HG03558 (cell line): ENCODE data around the gene SPATA6.
"Not testable (repeated sequence)": the region's sequence is repeated elsewhere in the genome, so short reads cannot be mapped to it uniquely, and the experiment has no call there.

ENCODE experiments used
- ATAC-seq: cut with Tn5 transposase; IDR thresholded peaks from one replicate; pipeline ENCODE4 v1.9.1; 2021; ENCODE audit warnings: moderate number of reproducible peaks; ENCODE audit not compliant: unreplicated experiment; ENCODE audit errors: extremely low read depth

SPATA6 gene

DNA sequence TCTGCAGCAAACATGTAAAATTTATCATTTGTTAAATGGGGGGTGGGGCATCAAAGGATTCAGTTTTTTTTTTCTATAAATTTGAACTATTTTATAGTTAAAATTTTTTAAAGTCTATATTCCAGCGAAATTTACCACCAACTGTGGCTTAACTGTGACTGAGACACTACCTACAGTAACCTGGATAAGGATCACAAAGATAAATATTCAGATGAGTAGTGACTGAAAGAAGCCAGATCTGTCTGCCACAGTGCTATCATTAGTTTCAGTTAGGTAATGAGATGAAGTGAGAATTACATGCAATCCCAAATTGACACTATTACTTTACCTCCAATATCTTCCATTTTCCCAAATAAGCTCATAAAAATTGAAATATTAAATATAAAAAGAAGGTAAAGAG, 5.4 kb downstream of the SPATA6 start:
- no peak for ATAC-seq

DNA sequence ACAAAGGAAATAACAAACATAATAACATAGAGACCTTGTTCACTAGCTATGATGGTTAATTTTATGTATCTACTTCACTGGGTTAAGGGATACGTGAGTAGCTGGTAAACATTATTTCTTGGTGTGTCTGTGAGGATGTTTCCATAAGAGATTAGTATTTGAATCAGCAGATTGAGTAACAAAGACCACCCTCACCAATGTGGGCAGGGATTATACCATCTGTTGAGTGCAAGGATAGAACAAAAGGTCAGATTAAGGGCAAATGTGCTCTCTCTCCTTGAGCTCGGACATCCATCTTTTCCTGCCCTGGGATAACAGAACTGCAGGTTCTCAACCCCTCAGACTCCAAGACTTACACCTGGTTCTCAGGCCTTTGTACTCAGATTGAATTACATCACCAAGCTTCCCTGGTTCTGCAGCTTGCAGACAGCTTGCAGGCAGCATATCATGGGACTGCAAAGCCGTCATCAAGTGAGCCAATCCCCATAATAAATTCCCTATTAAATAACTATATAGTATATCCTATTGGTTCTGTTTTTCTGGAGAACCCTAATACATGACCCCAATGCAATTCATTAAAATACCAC, 9.2 kb downstream of the SPATA6 start:
- no peak for ATAC-seq

DNA sequence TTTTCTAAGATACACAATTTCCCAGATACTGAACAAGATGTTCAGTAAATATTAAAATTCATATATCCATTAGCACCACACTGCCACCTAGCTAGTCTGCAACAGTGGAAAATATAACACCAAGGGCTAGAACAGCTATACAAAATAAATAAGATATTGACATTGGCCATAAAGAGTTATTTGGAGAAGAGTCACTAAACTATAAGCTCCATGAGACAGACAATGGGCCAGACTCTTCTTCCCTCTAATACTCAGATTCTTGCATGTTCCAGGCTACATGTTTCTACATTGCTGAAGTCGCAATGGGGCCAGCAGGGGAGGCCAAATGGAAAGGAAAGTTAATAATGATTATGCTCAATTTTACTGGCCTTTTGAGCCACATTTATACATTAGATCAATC, 21.5 kb downstream of the SPATA6 start:
- ATAC-seq = no peak

DNA sequence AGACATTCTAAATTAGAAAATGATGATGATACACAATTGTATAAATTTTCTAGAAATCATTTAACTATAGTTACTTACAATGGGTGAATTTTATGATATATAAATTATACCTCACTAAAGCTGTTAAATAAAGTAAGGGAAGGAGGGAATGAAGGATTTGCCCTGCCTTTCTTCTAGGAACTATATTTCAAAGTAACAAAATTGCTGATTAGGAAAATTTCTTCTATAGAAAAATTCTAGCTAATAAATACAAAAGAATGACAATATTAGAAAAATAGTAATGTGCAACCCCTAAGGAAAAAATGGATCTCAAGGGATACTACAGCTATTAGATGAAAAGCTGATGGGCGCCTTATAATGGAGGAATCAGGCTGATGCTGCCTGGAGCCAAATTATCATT, 23.1 kb downstream of the SPATA6 start:
- no peak for ATAC-seq

DNA sequence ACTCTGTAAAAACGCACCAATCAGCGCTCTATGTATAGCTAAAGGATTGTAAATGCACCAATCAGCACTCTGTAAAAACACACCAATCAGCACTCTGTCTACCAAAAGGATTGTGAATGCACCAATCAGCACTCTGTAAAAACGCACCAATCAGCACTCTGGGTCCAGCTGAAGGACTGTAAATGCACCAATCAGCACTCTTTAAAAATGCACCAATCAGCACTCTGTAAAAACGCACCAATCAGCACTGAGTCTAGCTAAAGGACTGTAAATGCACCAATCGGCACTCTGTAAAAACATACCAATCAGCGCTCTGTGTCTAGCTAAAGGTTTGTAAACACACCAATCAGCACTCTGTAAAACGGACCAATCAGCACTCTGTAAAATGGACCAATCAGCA, 27.8 kb downstream of the SPATA6 start:
- not testable (repeated sequence) for ATAC-seq

DNA sequence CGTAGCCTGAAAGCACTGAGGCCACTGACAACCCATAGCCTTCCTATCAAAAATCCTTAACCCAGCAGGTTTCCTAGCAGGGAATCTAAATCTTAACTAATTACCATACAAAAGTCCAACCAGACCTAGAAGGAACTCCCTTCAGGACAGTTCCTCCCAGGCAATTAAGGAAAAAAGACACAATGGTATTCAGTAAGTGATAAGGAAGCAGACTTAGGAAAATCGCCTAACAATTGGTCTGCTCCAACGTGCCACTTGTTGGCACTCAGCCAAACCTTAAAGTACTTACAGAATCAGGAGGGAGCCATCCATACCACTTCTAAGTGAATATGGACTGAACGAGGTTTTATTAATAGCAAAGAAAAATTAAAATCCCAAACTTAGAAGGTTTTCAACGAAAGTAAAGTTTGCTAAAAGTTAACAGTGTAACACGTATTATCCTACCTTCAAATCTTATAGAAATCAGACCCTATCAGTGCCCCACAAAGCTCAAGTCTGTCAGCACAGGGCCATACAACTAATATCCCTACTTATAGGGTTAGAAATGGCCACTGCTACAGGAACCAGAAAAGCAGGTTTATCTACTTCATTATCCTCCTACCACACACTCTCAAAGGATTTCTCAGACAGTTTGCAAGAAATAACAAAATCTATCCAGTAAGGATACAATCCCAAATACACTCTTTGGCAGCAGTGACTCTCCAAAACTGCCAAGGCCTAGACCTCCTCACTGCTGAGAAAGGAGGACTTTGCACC, 29.0 kb downstream of the SPATA6 start:
- ATAC-seq = no peak

DNA sequence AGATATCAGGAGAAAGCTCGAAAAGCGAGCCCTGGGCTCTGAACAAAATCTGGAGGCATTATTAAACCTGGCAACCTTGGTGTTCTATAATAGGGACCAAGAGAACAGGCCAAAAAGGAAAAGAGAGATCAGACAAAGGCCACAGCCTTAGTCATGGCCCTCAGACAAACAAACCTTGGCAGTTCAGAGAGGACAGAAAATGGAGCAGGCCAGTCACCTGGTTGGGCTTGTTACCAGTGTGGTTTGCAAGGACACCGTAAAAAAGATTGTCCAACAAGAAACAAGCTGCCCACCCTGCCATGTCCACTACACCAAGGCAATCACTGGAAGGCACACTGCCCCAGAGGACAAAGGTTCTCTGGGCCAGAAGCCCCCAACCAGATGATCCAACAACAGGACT, 31.2 kb downstream of the SPATA6 start:
- not testable (repeated sequence) for ATAC-seq

DNA sequence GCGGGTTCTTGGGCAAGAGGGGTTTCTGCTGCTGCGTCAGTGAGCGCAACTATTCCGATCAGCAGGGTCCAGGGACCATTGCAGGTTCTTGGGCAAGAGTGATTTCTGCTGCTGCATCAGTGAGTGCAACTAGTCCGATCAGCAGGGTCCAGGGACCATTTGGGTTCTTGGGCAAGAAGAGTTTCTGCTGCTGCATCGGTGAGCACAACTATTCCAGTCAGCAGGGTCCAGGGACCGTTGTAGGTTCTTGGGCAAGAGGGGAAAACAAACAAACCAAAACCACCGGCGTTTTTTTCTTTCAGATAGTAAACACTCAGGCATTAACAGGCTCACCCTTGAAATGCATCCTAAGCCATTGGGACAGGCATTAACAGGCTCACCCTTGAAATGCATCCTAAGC, 32.6 kb downstream of the SPATA6 start:
- ATAC-seq = no peak

DNA sequence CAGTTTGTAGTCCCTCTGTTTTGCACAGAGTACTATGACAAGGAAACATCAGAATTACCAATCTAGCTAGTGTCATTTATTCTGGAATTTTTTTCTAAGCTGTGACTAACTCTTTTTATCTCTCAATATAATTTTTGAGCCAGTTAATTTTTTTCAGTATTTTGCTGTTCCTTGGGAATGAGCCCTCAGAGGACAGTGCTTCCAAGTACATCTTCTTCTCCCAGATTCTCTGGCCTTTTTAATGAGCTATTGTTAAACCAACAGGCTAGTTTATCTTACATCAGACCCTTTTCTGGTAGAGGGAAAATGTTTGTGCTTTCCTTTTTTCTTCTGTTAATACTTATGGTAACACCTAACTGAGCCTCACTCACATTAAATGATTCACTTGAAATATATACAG, 34.6 kb downstream of the SPATA6 start:
- not testable (repeated sequence) for ATAC-seq

DNA sequence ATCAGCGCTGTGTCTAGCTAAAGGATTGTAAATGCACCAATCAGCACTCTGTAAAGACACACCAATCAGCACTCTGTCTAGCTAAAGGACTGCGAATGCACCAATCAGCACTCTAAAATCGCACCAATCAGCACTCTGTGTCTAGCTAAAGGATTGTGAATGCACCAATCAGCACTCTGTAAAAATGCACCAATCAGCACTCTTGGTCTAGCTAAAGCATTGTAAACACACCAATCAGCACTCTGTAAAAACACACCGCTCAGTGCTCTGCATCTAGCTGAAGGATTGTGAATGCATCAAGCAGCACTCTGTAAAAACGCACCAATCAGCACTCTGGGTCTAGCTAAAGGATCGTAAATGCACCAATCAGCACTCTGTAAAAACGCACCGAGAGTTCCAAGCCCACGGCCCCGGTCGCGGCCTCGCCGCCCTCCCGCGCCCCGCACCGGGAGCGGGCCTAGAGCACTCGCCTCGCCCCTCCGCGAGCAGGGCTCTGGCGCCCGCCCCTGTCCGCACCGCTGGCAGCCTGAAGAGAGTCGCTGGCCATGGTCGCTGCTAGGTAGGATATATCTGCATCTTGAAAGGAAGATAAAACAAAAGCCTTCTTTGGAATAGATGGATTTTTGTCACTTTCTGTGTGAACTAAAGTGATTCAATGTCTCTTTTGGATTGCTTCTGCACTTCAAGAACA, 36.5 kb downstream of the SPATA6 start:
- ATAC-seq = not testable (repeated sequence)

DNA sequence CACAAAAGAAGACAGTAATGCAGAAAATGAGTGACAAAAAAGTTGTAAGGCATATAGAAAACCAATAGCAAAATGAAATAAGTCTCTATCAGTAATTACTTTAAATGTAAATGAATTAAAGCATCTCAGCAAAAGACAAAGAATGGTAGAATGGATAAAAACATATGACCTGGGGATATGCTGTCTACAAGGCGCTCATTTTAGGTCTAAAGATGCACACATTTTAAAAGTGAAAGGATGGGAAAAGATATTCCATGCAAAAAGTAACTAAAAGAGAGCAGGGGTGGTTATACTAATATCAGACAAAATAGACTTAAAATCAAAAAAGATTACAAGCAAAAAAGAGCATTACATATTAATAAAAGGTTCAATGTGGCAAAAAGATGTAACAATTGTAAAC, 41.2 kb downstream of the SPATA6 start:
- ATAC-seq = no peak

DNA sequence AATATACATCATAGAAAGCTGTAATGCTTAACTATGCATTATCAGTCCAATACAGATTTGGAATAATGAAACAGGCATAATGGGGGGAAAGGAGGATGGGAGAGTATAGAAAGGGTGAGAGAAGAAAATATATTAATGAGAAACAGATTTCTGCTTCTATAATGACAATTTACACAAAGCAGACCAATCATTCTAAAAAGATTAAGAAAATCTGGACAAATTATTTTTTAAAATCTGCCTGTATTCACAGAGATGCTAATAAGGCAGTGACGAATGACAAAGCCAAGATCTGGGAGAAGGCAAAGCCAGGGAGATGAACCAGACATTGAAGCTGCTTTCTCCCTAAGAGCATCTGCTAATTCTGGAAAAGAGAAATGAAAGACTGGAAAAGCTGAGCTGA, 50.0 kb downstream of the SPATA6 start:
- ATAC-seq = no peak

DNA sequence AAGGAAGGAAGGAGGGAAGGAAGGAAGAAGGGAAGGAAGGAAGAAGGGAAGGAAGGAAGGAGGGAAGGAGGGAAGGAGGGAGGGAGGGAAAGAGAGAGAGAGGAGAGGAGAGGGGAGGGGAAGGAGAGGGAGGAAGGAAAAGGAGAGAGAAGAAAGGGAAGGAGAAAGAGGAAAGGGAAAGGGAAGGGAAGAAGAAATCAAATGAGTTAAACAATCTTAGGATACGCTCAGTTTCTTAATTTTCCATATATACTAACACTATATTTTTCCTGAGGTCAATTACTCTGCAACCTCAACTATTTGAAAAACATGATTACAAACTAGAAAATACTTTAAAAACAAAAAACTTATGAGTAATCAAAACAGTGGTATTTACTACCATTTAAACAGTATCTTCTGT, 53.3 kb downstream of the SPATA6 start:
- no peak for ATAC-seq

DNA sequence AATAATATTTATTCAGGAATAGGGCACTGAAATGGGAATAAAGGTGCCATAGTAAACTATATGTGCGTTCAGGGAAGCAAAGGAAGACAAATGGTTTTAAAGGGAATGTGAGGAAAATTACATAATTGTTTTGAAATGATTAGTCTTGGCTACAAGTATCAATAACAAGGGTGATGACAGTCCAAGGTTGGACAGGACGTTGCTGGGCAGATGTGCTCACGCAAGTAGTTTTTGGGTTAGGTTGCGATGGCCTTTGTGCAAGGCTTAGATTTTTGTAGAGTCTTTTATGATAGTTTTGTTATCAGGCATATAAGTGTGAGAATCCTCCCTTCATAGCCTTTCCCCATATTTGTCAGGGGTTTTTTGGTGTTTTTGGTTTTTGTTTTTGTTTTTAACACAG, 57.0 kb downstream of the SPATA6 start:
- ATAC-seq = no peak

DNA sequence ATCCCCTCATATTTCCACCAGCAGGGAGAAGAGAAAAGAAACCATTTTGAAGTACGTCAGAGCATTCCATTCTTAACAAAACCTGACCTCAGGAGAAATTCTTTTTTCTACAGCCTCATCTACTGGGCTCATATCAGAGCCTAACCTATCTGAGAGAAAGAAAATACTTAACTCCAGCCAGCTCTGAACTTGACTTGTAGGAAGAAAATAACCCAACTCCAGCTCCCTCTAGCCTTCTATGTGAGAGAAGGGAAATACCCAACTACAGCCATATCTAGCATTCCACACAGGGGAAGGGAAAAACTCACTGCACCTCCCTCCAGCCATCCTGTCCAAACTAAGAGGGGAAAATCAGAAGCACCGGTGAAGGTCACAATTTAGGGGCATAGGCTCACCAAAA, 57.7 kb downstream of the SPATA6 start:
- no peak for ATAC-seq

DNA sequence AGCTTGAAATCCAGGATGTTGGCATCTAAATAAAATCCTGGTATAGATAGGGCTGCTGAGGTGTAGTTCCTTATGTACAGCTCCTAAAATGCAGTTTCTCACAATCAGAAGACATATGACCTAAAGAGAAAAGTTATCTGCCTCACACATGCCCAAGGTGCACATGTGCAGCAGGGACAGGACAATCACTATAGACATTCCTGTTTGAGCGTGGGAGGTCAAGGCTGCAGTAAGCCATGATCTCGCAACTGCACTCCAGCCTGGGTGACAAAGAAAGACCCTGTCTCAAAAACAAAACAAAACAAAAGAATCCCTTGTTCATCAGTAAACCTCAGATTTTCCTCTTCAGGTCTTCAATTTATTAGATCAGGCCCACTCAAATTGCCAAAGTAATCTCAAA, 66.1 kb downstream of the SPATA6 start:
- no peak for ATAC-seq

DNA sequence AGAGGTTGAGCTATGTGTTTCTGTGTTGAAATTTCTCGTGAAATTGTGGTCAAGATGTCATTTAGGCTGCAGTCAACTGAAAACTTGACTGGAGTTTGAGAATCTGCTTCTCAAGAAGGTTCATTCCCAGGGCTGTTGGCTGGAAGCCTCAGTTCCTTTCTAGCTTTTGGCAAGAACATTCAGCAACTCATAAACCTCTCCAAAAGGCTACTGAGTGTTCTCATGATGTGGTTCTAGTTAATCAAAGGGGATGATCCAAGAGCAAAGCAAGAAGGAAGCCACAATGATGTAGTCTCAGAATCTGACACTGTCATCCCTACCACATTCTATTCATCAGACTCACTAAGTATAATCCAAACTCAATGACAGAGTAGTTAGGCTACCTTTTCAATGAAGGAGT, 66.6 kb downstream of the SPATA6 start:
- ATAC-seq = no peak

DNA sequence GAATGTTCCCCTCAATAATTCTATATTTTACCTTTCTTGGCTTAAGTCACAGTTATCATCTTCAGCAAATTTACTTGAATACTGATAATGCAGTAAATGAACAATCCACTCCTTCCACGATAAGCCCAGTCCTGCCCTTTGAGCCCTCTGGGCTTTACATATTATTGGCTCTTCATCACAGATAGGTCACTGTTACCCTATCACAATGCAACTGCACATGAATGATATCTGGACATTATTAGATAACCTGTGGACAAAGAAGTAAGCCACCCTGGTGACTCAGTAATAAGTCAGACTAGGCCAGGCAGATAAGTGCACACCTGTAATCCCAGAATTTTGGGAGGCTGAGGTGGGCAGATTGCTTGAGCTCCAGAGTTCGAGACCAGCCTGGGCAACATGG, 69.4 kb downstream of the SPATA6 start:
- ATAC-seq = no peak

DNA sequence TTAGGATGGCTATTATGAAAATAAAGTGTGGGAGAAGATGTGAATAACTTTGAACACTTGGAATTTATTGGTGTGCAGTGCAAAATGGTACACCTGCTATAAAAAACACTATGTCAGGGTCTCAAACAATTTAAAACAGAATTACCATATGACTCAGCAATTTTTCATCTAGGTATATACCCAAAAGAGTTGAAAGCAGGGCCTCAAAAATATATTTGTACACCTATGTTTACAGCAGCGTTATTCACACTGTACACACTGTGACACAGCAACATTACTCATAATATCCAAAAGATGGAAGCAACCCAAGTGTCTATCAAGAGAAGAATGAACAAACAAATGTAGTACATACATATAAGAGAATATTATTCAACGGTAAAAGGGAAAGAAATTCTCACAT, 75.8 kb downstream of the SPATA6 start:
- no peak for ATAC-seq

DNA sequence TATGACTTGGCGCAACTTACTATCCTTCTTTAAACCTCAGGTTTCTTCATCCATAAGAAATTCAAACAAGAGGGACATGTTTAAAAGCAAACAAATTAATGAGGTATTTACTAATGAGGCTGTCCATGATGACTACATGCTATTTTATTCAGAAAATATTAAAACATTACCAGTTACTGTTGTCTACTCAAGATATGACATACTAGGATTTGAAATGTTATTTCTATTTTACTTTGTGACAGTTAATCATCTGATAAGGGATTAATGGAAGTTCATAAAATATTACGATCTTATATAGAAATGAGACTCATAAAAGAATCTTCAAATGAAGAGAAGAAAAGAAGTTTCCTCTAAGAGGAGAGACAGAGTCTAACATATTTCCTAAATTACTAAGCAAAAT, 80.1 kb downstream of the SPATA6 start:
- ATAC-seq = no peak

DNA sequence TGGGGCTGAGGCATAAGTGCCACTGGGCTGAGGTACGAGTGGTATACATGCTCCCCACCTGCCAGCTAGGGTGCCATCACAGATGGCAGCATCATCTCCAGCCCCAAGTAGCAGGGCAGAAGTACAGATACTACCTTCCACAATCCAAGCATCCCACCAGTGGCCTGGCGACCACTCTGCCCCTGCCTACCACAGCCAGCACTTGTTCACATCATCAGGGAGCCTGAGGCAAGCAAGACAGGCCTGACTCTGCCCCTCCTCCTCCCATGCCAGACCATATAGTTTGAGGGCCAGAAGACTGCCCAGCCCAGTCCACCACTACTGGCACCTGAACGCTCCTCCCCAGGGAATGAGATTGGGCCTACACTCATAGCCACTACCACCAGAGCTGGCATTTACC, 84.6 kb downstream of the SPATA6 start:
- no peak for ATAC-seq

DNA sequence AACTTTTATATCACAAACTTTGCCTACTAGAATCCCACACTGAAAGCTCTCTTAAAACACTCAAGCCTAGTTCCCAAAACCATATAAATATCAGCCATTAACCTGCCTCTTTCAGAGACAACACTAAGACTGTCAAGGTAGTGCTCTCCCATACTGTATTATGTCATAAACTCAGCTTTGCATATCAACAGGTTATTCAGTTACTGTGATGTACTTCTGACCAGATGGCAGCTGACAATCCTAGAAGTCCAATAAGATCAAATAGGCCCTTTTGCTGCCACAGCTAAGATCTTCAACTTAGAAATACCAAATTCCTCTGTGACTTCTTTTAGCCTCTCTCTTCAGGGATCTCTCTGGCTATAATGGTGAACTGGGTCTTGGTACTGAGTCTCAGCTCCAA, 97.2 kb downstream of the SPATA6 start:
- ATAC-seq = no peak
